ENCODE measurements around the gene DTX4. TPM values are rescaled to one million over a fixed set of nuclear protein-coding genes. Genes with fewer than 3 reads are reported as not detected.

DTX4 gene
- total RNA-seq, 6 experiments from 2014 or later, result 10.8 to 49.1 (median 22.6) TPM

DNA sequence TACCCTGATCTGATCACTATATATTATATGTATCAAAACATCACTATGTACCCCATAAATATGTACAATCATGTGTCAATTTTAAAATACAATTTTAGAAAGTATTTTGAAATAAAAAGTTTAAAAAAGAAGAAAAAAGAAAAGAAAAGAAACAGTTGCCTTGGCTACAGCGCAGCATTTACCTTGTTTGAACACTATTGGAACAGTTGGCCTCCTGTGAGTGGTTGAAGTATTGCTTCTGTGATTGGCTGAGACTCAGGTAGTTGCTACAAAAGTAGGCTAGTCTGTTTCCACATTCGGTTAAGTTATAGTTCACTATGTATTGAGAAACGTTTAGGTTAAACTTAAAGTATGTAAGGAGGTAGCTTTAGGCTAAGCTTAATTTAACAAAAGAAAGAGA, 7.9 kb upstream of the DTX4 start:
- H3K27ac ChIP-seq, result no peak overlapping the region
- H3K4me3 ChIP-seq, result no peak overlapping the region
- WGBS (ENCODE audit: insufficient coverage, low coverage, low lambda C conversion rate, missing lambda C conversion rate), result 37% methylated on average over 3 of the region's 3 CpGs
- no peaks in the 10 kb centered on the region for H3K27me3 ChIP-seq
- intact Hi-C loops (cut with DNase I), result no loop called here
- H3K4me1 ChIP-seq, result no peaks in the 10 kb centered on the region
- H3K36me3 ChIP-seq, result no peaks in the 10 kb centered on the region
- H3K9me3 ChIP-seq, result no peaks in the 10 kb centered on the region
- no peak for ATAC-seq
- no peak for DNase-seq
- TF ChIP-seq CTCF (IDR thresholded peaks at IDR 0.05) (no peak), POLR2A (IDR thresholded peaks at IDR 0.05) (no peak)

GRCh38 chr11:59172345-59173079, 580 bp downstream of the DTX4 start:
- Histone ChIP-seq H3K27ac (peak overlapping the region; percentile 78 to 91 (median 79)), H3K4me3 (peak overlapping the region; percentile 72 to 78 (median 74)), H3K36me3 (no peaks in the 10 kb centered on the region), H3K9me3 (no peaks in the 10 kb centered on the region), H3K4me1 (peaks cover 0 to 34% (median 11%) of the 10 kb centered on the region in 4 donors), H3K27me3 (no peaks in the 10 kb centered on the region)
- intact Hi-C loops (cut with DNase I), result loop anchor here in 1 of 2 donors (5.0 kb wide), 1 partner anchor 35 kb away; no protein-coding TSS in a partner anchor
- DNase-seq (peak; percentile 63 to 70 (median 69)), ATAC-seq (peak; percentile 0 to 8 (median 4))
- WGBS (ENCODE audit: insufficient coverage, low coverage, low lambda C conversion rate, missing lambda C conversion rate), result 4% methylated on average over 7 of the region's 70 CpGs
- TF ChIP-seq POLR2A (IDR thresholded peaks at IDR 0.05) (no peak), CTCF (IDR thresholded peaks at IDR 0.05) (no peak)

- 6% methylated on average over 28 of the region's 37 CpGs for WGBS (ENCODE audit: insufficient coverage, low coverage, low lambda C conversion rate, missing lambda C conversion rate)
- DNase-seq (peak; percentile 60 to 68 (median 66)), ATAC-seq (peak; percentile 4 to 23 (median 18))
- TF ChIP-seq POLR2A (IDR thresholded peaks at IDR 0.05) (no peak), CTCF (IDR thresholded peaks at IDR 0.05) (no peak)
- intact Hi-C loops (cut with DNase I), result loop anchor here in 1 of 2 donors (5.0 kb wide), 1 partner anchor 34 kb away; no protein-coding TSS in a partner anchor
- Histone ChIP-seq H3K9me3 (no peaks in the 10 kb centered on the region), H3K27ac (peak overlapping the region; percentile 78 to 91 (median 79)), H3K27me3 (no peaks in the 10 kb centered on the region), H3K4me3 (peak overlapping the region; percentile 72 to 78 (median 74)), H3K36me3 (no peaks in the 10 kb centered on the region), H3K4me1 (peaks cover 0 to 34% (median 11%) of the 10 kb centered on the region in 4 donors)
Measured at GRCh38 chr11:59173080-59173963, 1.4 kb downstream of the DTX4 start.

DNA sequence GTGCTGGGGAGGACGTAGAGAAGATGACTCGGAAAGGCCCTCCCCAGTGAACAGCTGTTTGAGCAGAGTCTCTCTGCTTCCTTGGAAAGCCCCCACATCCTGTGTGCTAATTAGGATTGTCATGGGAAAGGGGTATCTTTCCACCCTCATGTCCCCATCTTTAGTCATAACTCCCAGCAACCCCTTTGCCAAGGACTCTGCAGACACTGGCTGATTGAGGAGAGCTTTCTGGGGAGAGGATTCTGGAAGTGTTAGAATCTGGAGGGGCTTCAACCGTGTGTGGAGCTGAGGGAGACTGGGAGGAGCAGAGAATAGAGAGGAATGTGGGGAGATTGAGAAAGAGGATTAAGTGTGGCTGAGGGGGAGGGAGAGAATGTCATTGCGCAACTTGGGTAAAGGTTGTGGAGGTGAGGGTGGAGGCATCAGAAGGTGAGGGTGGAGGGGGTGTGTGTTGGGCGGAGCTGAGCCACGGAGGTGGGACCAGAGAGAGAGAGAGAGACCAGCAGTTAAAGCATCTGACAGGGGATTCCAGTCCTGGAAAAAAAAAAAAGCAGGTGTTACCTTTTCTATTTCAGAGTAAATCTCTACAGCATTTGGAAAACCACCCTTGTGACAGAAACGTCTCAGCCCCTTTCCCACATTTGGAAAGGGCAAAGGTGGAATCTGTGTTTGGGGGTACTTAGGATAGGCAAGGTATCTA, 2.2 kb downstream of the DTX4 start:
- ATAC-seq, result peak; percentile 64 to 80 (median 75)
- H3K36me3 ChIP-seq, result no peaks in the 10 kb centered on the region
- H3K9me3 ChIP-seq, result no peaks in the 10 kb centered on the region
- DNase-seq, result peak; percentile 76 to 92 (median 88)
- no peak for TF ChIP-seq CTCF (IDR thresholded peaks at IDR 0.05)
- TF ChIP-seq POLR2A (IDR thresholded peaks at IDR 0.05), result peak; percentile 42
- WGBS (ENCODE audit: insufficient coverage, low coverage, low lambda C conversion rate, missing lambda C conversion rate), result 14% methylated on average over 6 of the region's 7 CpGs
- peak overlapping the region; percentile 78 to 91 (median 79) for H3K27ac ChIP-seq
- peak overlapping the region; percentile 72 to 78 (median 74) for H3K4me3 ChIP-seq
- H3K27me3 ChIP-seq, result no peaks in the 10 kb centered on the region
- intact Hi-C loops (cut with DNase I), result loop anchor here in 1 of 2 donors (5.0 kb wide), 1 partner anchor 33 kb away; no protein-coding TSS in a partner anchor
- H3K4me1 ChIP-seq, result peaks cover 0 to 34% (median 11%) of the 10 kb centered on the region in 4 donors

Data from right lobe of liver (tissue), 6 donors.